GM23248 (cell line): ENCODE results near the gene ZBTB20.

Experiments used
- EZH2 ChIP-seq: fragments of 200-600 bp; sonication (generic); IDR thresholded peaks from 2 replicates; pipeline ENCODE4 v1.6.1; 2018; ENCODE audit warnings: antibody characterized with exemption, mild to moderate bottlenecking; ENCODE audit not compliant: insufficient read depth, poor library complexity, severe bottlenecking
- EZH2phosphoT487 ChIP-seq: fragments of 200-600 bp; sonication (generic); IDR thresholded peaks from 2 replicates; pipeline ENCODE4 v1.6.1; 2018; ENCODE audit warnings: antibody characterized with exemption, moderate library complexity, mild to moderate bottlenecking, low read depth; ENCODE audit not compliant: insufficient read depth

GRCh38 chr3:114466251-114466650 lies 680.8 kb downstream of the ZBTB20 start:
- TF ChIP-seq EZH2 = no peak
- no peak for TF ChIP-seq EZH2phosphoT487
